T-helper 1 cell treated with Interleukin-12 subunit alpha and Interleukin-12 subunit beta and Interleukin-4 antibody, amounts not matched to agents 30 ng/mL and 1 ng/mL, for 36 hours (primary cell): ENCODE results near the gene ZNF451. TPM values are rescaled to one million over a fixed set of nuclear protein-coding genes. Genes with fewer than 3 reads are reported as not detected.

ENCODE experiments used
- intact Hi-C: fragments of 100-400 bp; cut with micrococcal nuclease; formaldehyde crosslinking; loops from one replicate; pipeline ENCODE4 v1.15.1; 2024
- total RNA-seq: library from RNA; stranded (reverse); gene quantifications from 2 replicates; pipeline ENCODE4 v1.2.3, GENCODE V29; 2022

ZNF451 gene
- total RNA-seq, 1 donor from 2014 or later: 80.2 TPM

DNA sequence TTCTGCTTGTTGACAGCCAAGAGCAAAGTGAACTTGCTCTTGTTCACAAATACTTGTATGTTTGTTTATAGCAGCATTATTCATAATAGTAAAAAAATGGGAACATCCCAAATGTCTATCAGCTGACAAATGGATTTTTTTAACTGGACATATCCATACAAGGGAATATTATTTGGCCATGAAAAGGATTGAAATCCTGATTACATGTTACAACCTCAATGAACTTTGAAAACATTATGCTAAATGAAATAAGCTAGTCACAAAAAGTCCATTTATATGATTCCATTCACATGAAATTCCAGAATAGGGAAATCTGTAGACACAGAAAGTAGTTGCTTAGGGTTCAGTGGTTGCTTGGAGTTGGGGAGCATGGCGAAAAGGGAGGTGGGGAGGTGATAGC lies 53.7 kb downstream of the ZNF451 start:
- intact Hi-C loops: no loop called here

- intact Hi-C loops: loop anchor here (5.0 kb wide), 1 partner anchor 35 kb away; no protein-coding TSS in a partner anchor
These were observed 57.4 kb downstream of the ZNF451 start for GRCh38 chr6:57147401-57147800.

DNA sequence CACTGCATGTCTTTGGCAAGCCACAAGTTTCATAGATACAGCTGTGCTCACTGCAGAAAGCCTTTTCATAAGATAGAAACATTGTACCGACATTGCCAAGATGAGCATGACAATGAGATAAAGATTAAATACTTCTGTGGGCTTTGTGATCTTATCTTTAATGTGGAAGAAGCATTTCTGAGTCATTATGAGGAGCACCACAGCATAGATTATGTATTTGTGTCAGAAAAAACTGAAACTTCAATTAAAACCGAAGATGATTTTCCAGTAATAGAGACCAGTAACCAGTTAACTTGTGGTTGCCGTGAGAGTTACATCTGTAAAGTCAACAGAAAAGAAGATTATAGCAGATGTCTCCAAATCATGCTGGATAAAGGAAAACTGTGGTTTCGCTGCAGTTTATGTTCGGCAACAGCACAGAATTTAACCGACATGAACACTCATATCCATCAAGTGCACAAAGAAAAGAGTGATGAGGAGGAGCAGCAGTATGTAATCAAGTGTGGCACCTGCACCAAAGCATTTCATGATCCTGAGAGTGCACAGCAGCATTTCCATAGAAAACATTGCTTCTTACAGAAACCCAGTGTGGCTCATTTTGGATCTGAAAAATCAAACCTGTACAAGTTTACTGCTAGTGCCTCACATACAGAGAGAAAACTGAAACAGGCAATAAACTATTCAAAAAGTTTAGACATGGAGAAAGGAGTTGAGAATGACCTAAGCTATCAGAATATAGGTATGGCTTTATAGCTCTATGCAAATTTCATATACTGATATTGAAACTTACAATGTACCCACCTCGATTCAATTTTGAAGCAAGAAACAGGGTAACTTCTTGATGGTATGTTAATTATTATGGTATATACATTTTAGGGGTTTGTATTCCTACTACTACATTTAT lies 58.2 kb downstream of the ZNF451 start:
- intact Hi-C loops: loop anchor here (1.0 to 5.0 kb wide), 2 partner anchors 24 to 36 kb away; partner anchors contain the start of gene BAG2

DNA sequence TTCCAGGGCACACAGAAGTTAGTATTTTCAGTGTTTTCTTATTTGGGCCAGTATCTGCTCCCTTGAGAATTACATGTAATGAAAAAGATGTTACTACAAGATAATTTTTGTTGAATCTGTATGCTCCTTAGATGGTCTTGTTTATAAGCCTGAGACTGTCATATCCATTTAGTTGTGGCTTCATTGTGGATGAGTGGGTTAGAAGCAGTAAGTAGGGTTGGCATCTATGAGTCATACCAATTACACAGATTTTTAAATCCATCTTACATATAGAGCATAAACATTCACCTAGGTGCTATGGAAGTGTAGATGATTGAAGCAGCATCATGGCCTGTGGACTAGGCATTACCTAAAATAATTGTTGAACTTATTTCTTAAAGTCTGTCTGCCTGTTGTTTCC lies 68.7 kb downstream of the ZNF451 start:
- intact Hi-C loops: no loop called here

DNA sequence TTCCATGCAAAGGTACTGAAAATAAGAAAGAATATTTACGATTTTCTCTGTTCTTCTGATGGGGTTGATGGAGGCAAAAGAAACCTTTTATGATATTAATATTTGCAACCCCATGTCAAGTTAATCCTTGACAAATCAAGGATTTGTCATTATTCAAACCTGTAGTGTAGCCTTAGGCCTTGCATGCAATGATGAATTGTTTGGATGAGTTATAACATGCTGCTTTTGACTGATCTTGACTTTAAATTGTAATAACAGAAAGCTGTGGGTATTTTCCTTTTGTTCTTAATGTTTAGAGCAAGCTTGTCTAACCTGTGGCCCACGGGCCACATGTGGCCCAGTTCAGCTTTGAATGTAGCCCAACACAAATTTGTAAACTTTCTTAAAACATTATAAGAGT lies 69.1 kb downstream of the ZNF451 start:
- intact Hi-C loops: no loop called here

DNA sequence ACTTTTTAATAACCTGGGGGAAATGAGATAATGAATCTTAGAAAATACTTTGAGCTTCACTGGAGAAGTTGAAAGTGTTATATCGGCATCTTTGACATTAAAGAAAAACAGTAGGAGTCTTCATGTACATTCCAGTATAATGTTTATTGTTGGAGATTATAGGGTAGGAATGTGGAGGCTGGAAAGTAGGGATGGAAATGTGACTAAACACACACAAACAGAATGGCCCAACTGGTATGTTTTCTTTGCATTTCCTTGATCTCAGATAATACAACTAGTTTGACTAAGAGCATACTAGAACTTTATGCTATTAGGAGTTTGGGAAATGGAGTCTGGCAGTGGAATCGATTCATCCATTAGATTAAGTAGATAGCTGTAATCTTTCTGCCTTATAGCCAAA lies 72.0 kb downstream of the ZNF451 start:
- intact Hi-C loops: no loop called here

DNA sequence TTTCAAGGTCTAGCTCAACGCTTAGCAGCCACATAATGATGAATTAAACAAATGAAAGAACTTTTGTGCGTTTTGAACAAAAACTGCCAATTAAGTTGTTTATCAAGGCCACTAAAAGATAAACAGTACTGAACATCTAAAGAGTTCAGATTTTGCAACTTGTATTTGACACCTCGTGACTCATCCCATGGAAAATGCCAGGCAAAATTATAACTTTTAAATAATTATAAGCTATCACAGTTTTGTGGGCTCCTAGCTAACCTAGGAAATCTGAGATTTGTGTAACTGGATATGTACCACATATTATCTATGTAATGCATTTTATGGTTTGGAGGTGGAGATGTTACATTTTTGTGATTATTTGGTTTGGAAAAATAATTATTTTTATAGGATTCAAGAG lies 72.5 kb downstream of the ZNF451 start:
- intact Hi-C loops: no loop called here

DNA sequence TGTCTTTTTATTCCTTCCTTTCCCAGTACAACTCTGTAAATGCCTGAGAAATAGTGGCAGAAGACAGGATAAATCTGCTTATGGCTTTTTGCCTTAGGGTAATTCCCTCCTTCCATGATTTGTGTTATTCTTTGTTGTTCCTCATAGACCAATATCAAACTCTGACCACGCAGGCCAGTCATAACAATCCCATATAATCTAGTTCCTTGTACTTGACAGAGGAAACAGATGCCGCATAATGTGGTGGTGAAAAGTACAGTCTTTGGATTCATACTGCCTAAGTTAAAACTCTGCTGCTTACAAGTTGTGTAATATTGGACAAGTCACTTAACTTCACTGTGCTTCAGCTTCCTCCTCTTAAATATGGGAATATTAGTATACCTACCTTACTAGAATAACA lies 74.0 kb downstream of the ZNF451 start:
- intact Hi-C loops: no loop called here

DNA sequence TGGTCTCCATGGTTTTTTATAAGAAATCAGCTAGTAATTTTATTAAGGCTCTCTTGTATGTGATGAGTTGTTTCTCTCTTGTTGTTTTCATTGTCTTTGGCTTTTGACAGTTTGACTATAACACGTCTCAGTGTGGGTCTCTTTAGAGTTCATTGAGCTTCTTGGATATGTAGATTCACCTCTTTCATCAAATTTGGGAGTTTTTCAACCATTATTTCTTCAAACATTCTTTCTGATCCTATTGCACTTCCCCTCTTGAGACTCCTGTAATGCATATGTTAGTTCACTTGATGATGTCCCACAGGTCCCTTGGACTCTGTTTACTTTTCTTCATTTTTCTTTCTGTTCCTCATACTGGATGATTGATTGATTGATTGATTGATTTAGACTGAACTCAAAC lies 75.1 kb downstream of the ZNF451 start:
- intact Hi-C loops: no loop called here

DNA sequence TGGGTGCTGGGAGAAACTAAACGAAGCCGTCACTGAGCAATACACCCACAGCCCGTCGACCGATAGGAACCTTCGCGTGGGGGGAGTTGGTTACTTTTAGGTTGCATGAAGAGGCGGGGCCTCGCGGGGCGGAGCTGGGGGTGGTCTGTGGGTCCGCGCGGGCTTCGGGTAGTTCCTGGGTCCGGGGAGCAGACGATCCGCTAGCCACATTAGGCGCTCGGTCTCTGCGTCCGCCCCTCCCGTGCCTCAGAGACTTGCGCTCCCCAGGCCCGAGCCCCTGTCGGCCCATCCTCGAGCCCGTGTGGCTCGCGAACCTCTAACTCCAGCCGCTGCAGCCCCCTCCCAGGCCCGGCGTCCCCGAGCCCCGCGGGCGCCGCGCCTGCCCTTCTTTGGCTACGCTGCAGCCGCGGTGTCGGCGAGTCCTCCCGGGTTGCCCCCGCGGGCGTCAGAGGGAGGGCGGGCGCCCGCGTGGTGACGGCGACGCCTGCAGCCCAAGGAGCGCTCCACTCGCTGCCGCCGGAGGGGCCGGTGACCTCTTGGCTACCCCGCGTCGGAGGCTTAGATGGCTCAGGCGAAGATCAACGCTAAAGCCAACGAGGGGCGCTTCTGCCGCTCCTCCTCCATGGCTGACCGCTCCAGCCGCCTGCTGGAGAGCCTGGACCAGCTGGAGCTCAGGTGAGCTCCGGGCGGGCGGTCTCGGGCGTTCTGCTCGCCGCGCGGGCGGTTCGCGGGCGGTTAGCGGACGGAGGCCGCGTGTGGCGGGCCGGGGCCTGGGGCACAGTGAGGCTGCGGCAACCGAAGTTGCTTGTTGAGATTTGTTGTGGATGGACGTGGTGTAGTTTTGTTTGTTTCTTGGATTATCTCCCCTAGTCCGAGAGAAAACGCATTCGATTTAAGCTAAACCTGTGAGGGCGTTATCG lies 82.4 kb downstream of the ZNF451 start, which contains the start of gene BAG2:
Gene BAG2 (plus strand): TSS at position 191 of the 920 bp plus-strand sequence. CDS start 372 bp downstream, at position 563.
- intact Hi-C loops: loop anchor here (1.0 to 2.0 kb wide), 8 partner anchors 24 to 322 kb away; partner anchors contain the start of genes BEND6, KIAA1586 and RAB23

GRCh38 chr6:57173056-57173885 lies 83.3 kb downstream of the ZNF451 start:
- intact Hi-C loops: loop anchor here (1.0 to 2.0 kb wide), 3 partner anchors 36 to 322 kb away; partner anchors contain the start of gene KIAA1586

- intact Hi-C loops: loop anchor here (1.0 to 2.0 kb wide), 4 partner anchors 37 to 323 kb away; partner anchors contain the start of gene KIAA1586
These were observed 84.0 kb downstream of the ZNF451 start for GRCh38 chr6:57173886-57174510.

- intact Hi-C loops: loop anchor here (1.0 kb wide), 1 partner anchor 271 kb away; no protein-coding TSS in a partner anchor
These were observed 84.5 kb downstream of the ZNF451 start for GRCh38 chr6:57174511-57174907.

DNA sequence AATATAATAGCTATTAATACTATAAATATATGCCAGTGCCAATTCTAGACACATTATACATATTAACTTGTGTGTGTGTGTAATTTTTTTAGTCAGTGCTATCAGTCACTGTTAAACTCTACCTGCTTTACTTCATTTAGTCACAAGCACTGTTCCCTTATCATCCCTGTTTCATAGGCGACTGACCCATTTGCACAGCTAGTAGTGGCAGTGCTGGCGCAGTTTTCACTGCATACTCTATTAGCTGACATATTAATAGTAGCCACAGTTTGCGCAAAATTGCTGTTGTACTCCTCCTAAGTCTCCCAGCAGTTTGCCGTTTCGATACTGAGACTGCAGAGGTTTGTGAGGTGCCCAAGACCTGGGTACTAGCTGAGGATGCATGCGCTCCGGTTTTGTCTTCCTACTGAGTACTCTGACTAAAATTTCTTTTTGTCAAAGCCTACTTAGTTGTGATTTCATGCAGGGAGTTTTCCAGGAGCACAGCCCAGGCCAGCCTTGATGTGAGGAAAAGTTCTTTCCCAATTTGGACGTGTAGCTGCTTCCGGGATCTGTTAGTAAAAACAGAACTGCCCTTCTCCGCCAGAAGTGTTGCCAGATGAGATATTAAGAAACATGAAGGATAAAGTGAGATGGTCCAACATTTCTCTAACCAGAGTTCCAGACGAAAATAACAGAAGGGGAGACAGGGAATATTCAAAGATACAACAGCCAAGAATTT lies 87.7 kb downstream of the ZNF451 start:
- intact Hi-C loops: no loop called here

- intact Hi-C loops: no loop called here
These were observed 90.6 kb downstream of the ZNF451 start for GRCh38 chr6:57180596-57180995.

DNA sequence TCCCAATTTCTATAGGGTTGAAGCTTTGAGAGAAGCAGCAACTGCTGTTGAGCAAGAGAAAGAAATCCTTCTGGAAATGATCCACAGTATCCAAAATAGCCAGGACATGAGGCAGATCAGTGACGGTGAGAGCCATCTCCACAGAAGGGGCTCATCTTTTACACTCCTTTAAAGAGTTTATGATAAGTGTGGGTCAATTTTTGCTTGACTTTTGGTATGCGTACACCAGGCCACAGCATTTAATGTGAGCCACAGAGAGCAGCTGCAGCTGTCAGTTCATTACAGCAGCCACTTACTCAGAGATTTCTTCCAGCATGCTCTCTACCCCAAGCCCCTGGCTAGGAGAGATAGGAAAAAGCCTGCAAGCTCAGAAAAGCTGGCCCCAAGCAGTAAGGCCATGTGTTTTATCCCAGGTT lies 92.0 kb downstream of the ZNF451 start:
- intact Hi-C loops: no loop called here

GRCh38 chr6:57183336-57183735 lies 93.3 kb downstream of the ZNF451 start:
- intact Hi-C loops: no loop called here

DNA sequence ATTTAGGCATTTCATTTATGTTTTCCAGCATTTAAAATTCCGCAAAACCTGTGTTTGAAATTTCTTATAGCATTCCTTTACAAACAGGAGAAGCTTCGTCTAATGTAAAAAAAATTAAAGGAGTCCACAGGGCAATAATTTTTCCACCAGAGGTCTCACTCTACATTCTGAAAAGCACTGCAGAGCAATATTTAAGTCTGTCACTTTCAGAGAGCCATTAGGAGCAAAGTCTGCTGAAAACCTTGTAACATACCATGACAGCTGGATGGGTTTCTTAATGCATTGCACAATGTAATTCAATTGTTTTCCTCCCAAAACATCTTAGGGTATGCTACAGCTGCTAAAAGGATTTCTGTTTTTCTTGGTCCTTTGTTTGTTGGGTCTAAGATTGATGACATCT lies 100.2 kb downstream of the ZNF451 start:
- intact Hi-C loops: loop anchor here (1.0 kb wide), 1 partner anchor 126 kb away; no protein-coding TSS in a partner anchor

DNA sequence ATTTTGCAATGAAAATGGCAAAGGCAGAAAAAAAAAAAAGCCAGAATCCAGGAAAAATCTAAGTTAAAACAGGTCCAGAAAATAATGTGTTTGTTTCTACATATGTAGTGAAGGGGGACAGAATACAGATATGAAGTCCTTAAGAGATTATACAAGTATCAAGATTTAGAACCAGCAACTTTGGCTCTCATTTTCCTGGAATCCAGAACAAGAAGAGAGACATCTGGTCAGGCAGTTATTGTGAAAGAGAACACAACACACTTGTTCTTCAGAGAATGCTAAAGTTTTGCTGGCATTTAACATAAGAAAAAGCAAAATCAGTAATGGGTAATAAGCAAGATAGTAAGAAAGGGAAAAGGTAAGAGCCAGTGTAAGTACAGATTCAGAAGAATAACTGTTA lies 103.2 kb downstream of the ZNF451 start:
- intact Hi-C loops: no loop called here
